Common myeloid progenitor, CD34-positive (primary cell): ENCODE results near the gene INTS2.

Experiments used
- CTCF ChIA-PET: fragments of 350-600 bp; sonication (Branson Sonifier 250); formaldehyde crosslinking; loops from one replicate; lab custom pipeline; 2021; ENCODE audit warnings: antibody characterized with exemption; lab: Charles Lee
- POLR2A ChIA-PET: fragments of 350-600 bp; sonication (Branson Sonifier 250); formaldehyde crosslinking; loops from one replicate; lab custom pipeline; 2021; ENCODE audit warnings: antibody characterized with exemption; lab: Charles Lee
- DNase-seq, 3 donors: peaks; one replicate each; pipeline versions ENCODE4 v3.0.0 to v3.0.0-alpha.2; 2013
- H3K27ac ChIP-seq, 2 experiments: 1 replicate in 1 of 2; 2 replicates in 1 of 2; pipeline ENCODE4 v1.7.0; 2013; ENCODE audit warnings: inconsistent platforms in 2 of 2, low read length in 2 of 2, mild to moderate bottlenecking in 2 of 2, low read depth in 1 of 2, moderate library complexity in 1 of 2; ENCODE audit not compliant: severe bottlenecking in 2 of 2, insufficient read depth in 1 of 2, poor library complexity in 1 of 2
- H3K27me3 ChIP-seq, 5 experiments: replicated peaks in 2 of 5; 1 replicate in 3 of 5; 2 replicates in 2 of 5; pipeline versions ENCODE4 v1.6.1 to v1.7.0; 2013; ENCODE audit warnings: low read length in 4 of 5, mild to moderate bottlenecking in 2 of 5, moderate library complexity in 2 of 5, inconsistent platforms in 1 of 5; ENCODE audit not compliant: insufficient read depth in 5 of 5, control insufficient read depth in 4 of 5
- H3K36me3 ChIP-seq, 4 experiments: 1 replicate in 2 of 4; 2 replicates in 2 of 4; pipeline versions ENCODE4 v1.6.1 to v1.7.0; 2013; ENCODE audit warnings: low read length in 3 of 4, control low read depth in 1 of 4, mild to moderate bottlenecking in 1 of 4; ENCODE audit not compliant: control insufficient read depth in 4 of 4, insufficient read depth in 4 of 4
- H3K4me1 ChIP-seq, 4 experiments: 1 replicate in 3 of 4; 2 replicates in 1 of 4; pipeline versions ENCODE4 v1.6.1 to v1.7.1; 2013; ENCODE audit warnings: low read length in 3 of 4, mild to moderate bottlenecking in 3 of 4, control low read depth in 1 of 4, inconsistent platforms in 1 of 4, moderate library complexity in 1 of 4; ENCODE audit not compliant: control insufficient read depth in 4 of 4, insufficient read depth in 4 of 4; ENCODE audit errors: control extremely low read depth in 1 of 4
- H3K4me3 ChIP-seq, 7 experiments: 1 replicate in 4 of 7; 2 replicates in 3 of 7; pipeline versions ENCODE4 v1.5.1 to v1.7.0; 2013; ENCODE audit warnings: mild to moderate bottlenecking in 7 of 7, low read length in 6 of 7, moderate library complexity in 6 of 7, inconsistent platforms in 2 of 7, low read depth in 2 of 7, control low read depth in 1 of 7; ENCODE audit not compliant: insufficient read depth in 4 of 7, control insufficient read depth in 1 of 7; ENCODE audit errors: extremely low read depth in 1 of 7
- H3K9me3 ChIP-seq, 5 experiments: 1 replicate in 4 of 5; 2 replicates in 1 of 5; pipeline versions ENCODE4 v1.6.1 to v1.7.1; 2013; ENCODE audit warnings: low read length in 4 of 5, mild to moderate bottlenecking in 2 of 5, inconsistent platforms in 1 of 5, low read depth in 1 of 5, moderate library complexity in 1 of 5; ENCODE audit not compliant: control insufficient read depth in 4 of 5, insufficient read depth in 2 of 5; ENCODE audit errors: control extremely low read depth in 1 of 5
- WGBS: methylation state at CpG from one replicate; pipeline ENCODE4 v1.1.5; 2013; ENCODE audit not compliant: insufficient coverage; 5-methylcytosine and 5-hydroxymethylcytosine counted together

Gene INTS2

GRCh38 chr17:61835606-61836005, 92.2 kb downstream of the INTS2 start:
- H3K36me3 ChIP-seq: peaks cover 0 to 9% (median 2%) of the 10 kb centered on the region in 4 experiments
- no peak overlapping the region for H3K27ac ChIP-seq
- WGBS: no CpG with 5 or more reads among the region's 1 CpG
- no peaks in the 10 kb centered on the region for H3K4me1 ChIP-seq
- ChIA-PET POLR2A (interaction anchor here (1.3 kb wide), 1 partner anchor 22 kb away, joined by 3 read pairs; no protein-coding TSS in a partner anchor), CTCF (interaction anchor here (1.7 to 2.0 kb wide), 3 partner anchors 9 to 252 kb away, joined by 5 to 16 read pairs (median 9); no protein-coding TSS in a partner anchor)
- no peak for DNase-seq
- no peaks in the 10 kb centered on the region for H3K27me3 ChIP-seq
- H3K4me3 ChIP-seq: no peak overlapping the region
- no peaks in the 10 kb centered on the region for H3K9me3 ChIP-seq

- no peaks in the 10 kb centered on the region for H3K27me3 ChIP-seq
- POLR2A ChIA-PET: no interaction called here
- no peak overlapping the region for H3K27ac ChIP-seq
- DNase-seq: no peak
- H3K4me1 ChIP-seq: no peaks in the 10 kb centered on the region
- 100% methylated on average over 2 of the region's 2 CpGs for WGBS
- peaks cover 0 to 9% (median 2%) of the 10 kb centered on the region in 4 experiments for H3K36me3 ChIP-seq
- H3K4me3 ChIP-seq: no peak overlapping the region
- no peaks in the 10 kb centered on the region for H3K9me3 ChIP-seq
- CTCF ChIA-PET: interaction anchor here (0.9 to 2.2 kb wide), 5 partner anchors 10 to 421 kb away, joined by 3 to 8 read pairs (median 4); no protein-coding TSS in a partner anchor
These were observed 93.2 kb downstream of the INTS2 start for GRCh38 chr17:61834610-61835009.

- H3K9me3 ChIP-seq: peaks cover 0 to under 1% (median 0%) of the 10 kb centered on the region in 5 experiments
- 100% methylated on average over 2 of the region's 7 CpGs for WGBS
These were observed 94.1 kb downstream of the INTS2 start for GRCh38 chr17:61833536-61834193.

GRCh38 chr17:61832463-61832862, 95.3 kb downstream of the INTS2 start:
- WGBS: 100% methylated on average over 1 of the region's 3 CpGs
- peaks cover 3 to 21% (median 9%) of the 10 kb centered on the region in 4 experiments for H3K36me3 ChIP-seq
- H3K9me3 ChIP-seq: peaks cover 0 to 5% (median 0%) of the 10 kb centered on the region in 5 experiments
- POLR2A ChIA-PET: no interaction called here
- H3K4me3 ChIP-seq: no peak overlapping the region
- no peak overlapping the region for H3K27ac ChIP-seq
- no peaks in the 10 kb centered on the region for H3K27me3 ChIP-seq
- DNase-seq: no peak
- CTCF ChIA-PET: interaction anchor here (1.1 kb wide), 1 partner anchor 197 kb away, joined by 3 read pairs; no protein-coding TSS in a partner anchor
- no peaks in the 10 kb centered on the region for H3K4me1 ChIP-seq

More at GRCh38 chr17:61833536-61834193, 94.1 kb downstream of the INTS2 start:
- no peak overlapping the region for H3K27ac ChIP-seq
- H3K27me3 ChIP-seq: no peaks in the 10 kb centered on the region
- no peak overlapping the region for H3K4me3 ChIP-seq
- H3K36me3 ChIP-seq: peaks cover 0 to 11% (median 2%) of the 10 kb centered on the region in 4 experiments
- ChIA-PET POLR2A (no interaction called here), CTCF (interaction anchor here (0.9 to 2.2 kb wide), 7 partner anchors 9 to 420 kb away, joined by 3 to 8 read pairs (median 3); no protein-coding TSS in a partner anchor)
- no peak for DNase-seq
- H3K4me1 ChIP-seq: no peaks in the 10 kb centered on the region

- H3K4me1 ChIP-seq: no peaks in the 10 kb centered on the region
- no peaks in the 10 kb centered on the region for H3K27me3 ChIP-seq
- peaks cover 0 to 18% (median 10%) of the 10 kb centered on the region in 4 experiments for H3K36me3 ChIP-seq
- DNase-seq: no peak
- ChIA-PET CTCF (no interaction called here), POLR2A (no interaction called here)
- H3K27ac ChIP-seq: no peak overlapping the region
- no peak overlapping the region for H3K4me3 ChIP-seq
- WGBS: no CpG with 5 or more reads among the region's 1 CpG
- peaks cover 0 to 5% (median 0%) of the 10 kb centered on the region in 5 experiments for H3K9me3 ChIP-seq
These were observed 96.7 kb downstream of the INTS2 start for GRCh38 chr17:61831099-61831498.

GRCh38 chr17:61828694-61829093, 99.1 kb downstream of the INTS2 start:
- no peak overlapping the region for H3K27ac ChIP-seq
- no peak overlapping the region for H3K4me3 ChIP-seq
- H3K4me1 ChIP-seq: no peaks in the 10 kb centered on the region
- ChIA-PET CTCF (no interaction called here), POLR2A (no interaction called here)
- H3K9me3 ChIP-seq: peaks cover 0 to 5% (median 0%) of the 10 kb centered on the region in 5 experiments
- WGBS: no CpG with 5 or more reads among the region's 1 CpG
- peaks cover 0 to 12% (median 12%) of the 10 kb centered on the region in 4 experiments for H3K36me3 ChIP-seq
- no peak for DNase-seq
- no peaks in the 10 kb centered on the region for H3K27me3 ChIP-seq
